ENCODE measurements around the gene SMYD1.

GRCh38 chr2:88082781-88083180 is 15.2 kb downstream of the SMYD1 start:
- TF ChIP-seq EP300 (IDR thresholded peaks at IDR 0.05; ENCODE audit: borderline replicate concordance) (no peak), RAD21 (IDR thresholded peaks at IDR 0.05; ENCODE audit: low read depth) (no peak), EGR1 (IDR thresholded peaks at IDR 0.05) (no peak), YY1 (IDR thresholded peaks at IDR 0.05; ENCODE audit: low read depth) (no peak), MAX (IDR thresholded peaks at IDR 0.05) (no peak), REST (IDR thresholded peaks at IDR 0.05; ENCODE audit: low read depth) (no peak), TAF1 (IDR thresholded peaks at IDR 0.05; ENCODE audit: low read depth) (no peak), USF1 (IDR thresholded peaks at IDR 0.05) (no peak), CEBPB (IDR thresholded peaks at IDR 0.05) (no peak), FOXM1 (IDR thresholded peaks at IDR 0.05; ENCODE audit: borderline replicate concordance, low read depth) (no peak), NFIC (IDR thresholded peaks at IDR 0.05) (no peak), TEAD4 (IDR thresholded peaks at IDR 0.05) (no peak), CREB1 (IDR thresholded peaks at IDR 0.05; ENCODE audit: low read depth) (no peak), TCF12 (IDR thresholded peaks at IDR 0.05; ENCODE audit: low read depth) (no peak)
